HepG2 (cell line): Measurements from ENCODE around the gene CAMK4. TPM values are rescaled to one million over a fixed set of nuclear protein-coding genes. Genes with fewer than 3 reads are reported as not detected.

ENCODE experiments used
- CENPBD1 ChIP-seq: sonication (generic); formaldehyde crosslinking; IDR thresholded peaks from 2 replicates; pipeline ENCODE4 v1.8.0; 2022; ENCODE audit warnings: missing genetic modification reagents, low read depth, mild to moderate bottlenecking, borderline replicate concordance
- HES4 ChIP-seq: sonication (generic); formaldehyde crosslinking; IDR thresholded peaks from 2 replicates; pipeline ENCODE4 v1.9.0; 2021; ENCODE audit warnings: mild to moderate bottlenecking, missing genetic modification reagents, borderline replicate concordance
- UBTF ChIP-seq: sonication (generic); formaldehyde crosslinking; IDR thresholded peaks from 2 replicates; pipeline ENCODE4 v1.4.0; 2020; ENCODE audit warnings: mild to moderate bottlenecking, missing genetic modification reagents
- ZMYM3 ChIP-seq: sonication (generic); formaldehyde crosslinking; IDR thresholded peaks from 2 replicates; pipeline ENCODE4 v1.5.1; 2020; ENCODE audit warnings: mild to moderate bottlenecking, missing genetic modification reagents
- ZNF687 ChIP-seq: sonication (generic); formaldehyde crosslinking; IDR thresholded peaks from 2 replicates; pipeline ENCODE4 v1.5.1; 2020; ENCODE audit warnings: mild to moderate bottlenecking, missing genetic modification reagents, moderate library complexity
- polyA plus RNA-seq, 8 experiments: library from polyadenylated mRNA; depleted of rRNA in 3 of 8; stranded (reverse) in 7 of 8; unstranded in 1 of 8; fragments of >200 nt; fragmentation: Illumina TruSeq in 4 of 8; extraction: Trizol in 4 of 8; gene quantifications; 2 replicates each; pipeline versions ENCODE4 v1.2.1 to v1.2.3, GENCODE V29; 2011 to 2016; ENCODE audit warnings: low read depth in 4 of 8, missing spikeins in 1 of 8, mixed read lengths in 1 of 8; ENCODE audit not compliant: insufficient read depth in 1 of 8
- total RNA-seq, 5 experiments: library from RNA; depleted of rRNA; stranded (reverse); fragments of >200 nt; fragmentation: Illumina TruSeq; extraction: Trizol; gene quantifications; 2 replicates each; pipeline ENCODE4 v1.2.3, GENCODE V29; 2016; ENCODE audit warnings: low read depth in 1 of 5

Gene CAMK4
- total and polyA plus RNA-seq, 2 of the 13 experiments (the other 11 are each of a cell fraction or from before 2014, with no cell fraction given): not detected

GRCh38 chr5:111223787-111224560 is at the start of gene CAMK4 (continued):
- TF ChIP-seq CENPBD1 (CRISPR knock-in tag) (no peak), UBTF (CRISPR knock-in tag) (peak; percentile 37; the same call in 1 of the 2 replicates), ZMYM3 (CRISPR knock-in tag) (no peak), ZNF687 (CRISPR knock-in tag) (peak; percentile 33; the same call in 1 of the 2 replicates), HES4 (CRISPR knock-in tag) (peak; percentile 53; the same call in 1 of the 2 replicates)
